B cell (primary cell): ENCODE measurements around the gene IDI2. TPM values are rescaled to one million over a fixed set of nuclear protein-coding genes. Genes with fewer than 3 reads are reported as not detected.
"Not testable (repeated sequence)": the region's sequence is repeated elsewhere in the genome, so short reads cannot be mapped to it uniquely, and the experiment has no call there.

Experiments
- ATAC-seq: fragments of 200-7000 bp; cut with Tn5 transposase; one replicate; pipeline ENCODE4 v1.10.0; 2021; ENCODE audit warnings: low read depth, mild to moderate bottlenecking, moderate number of reproducible peaks, moderate library complexity
- CTCF ChIA-PET: fragments of 350-600 bp; sonication (Branson Sonifier 250); formaldehyde crosslinking; loops from one replicate; lab custom pipeline; 2021; ENCODE audit warnings: antibody characterized with exemption, inconsistent platforms; lab: Charles Lee
- POLR2A ChIA-PET: fragments of 350-600 bp; sonication (Branson Sonifier 250); formaldehyde crosslinking; loops from one replicate; lab custom pipeline; 2021; ENCODE audit warnings: antibody characterized with exemption; lab: Charles Lee
- DNase-seq: peaks from one replicate; pipeline ENCODE4 v3.0.0; 2013
- H2AFZ ChIP-seq: 2 replicates; pipeline ENCODE4 v1.6.1; 2012; ENCODE audit warnings: mild to moderate bottlenecking, low read depth, low read length; ENCODE audit not compliant: insufficient read depth, poor library complexity, severe bottlenecking
- H3K27ac ChIP-seq, 2 donors: 1 replicate in 1 of 2; 2 replicates in 1 of 2; pipeline ENCODE4 v1.5.1; 2012 to 2013; ENCODE audit warnings: low read length in 2 of 2, mild to moderate bottlenecking in 2 of 2, moderate library complexity in 1 of 2
- H3K27me3 ChIP-seq, 4 experiments: fragments of 200-600 bp in 1 of 4; sonication (generic) in 1 of 4; replicated peaks in 1 of 4; 1 replicate in 2 of 4; 2 replicates in 2 of 4; pipeline versions ENCODE4 v1.6.1 to v1.7.0; 2013 to 2016; ENCODE audit warnings: low read length in 3 of 4, mild to moderate bottlenecking in 2 of 4, mixed read lengths in 1 of 4, moderate library complexity in 1 of 4; ENCODE audit not compliant: insufficient read depth in 4 of 4, control insufficient read depth in 3 of 4; ENCODE audit errors: control extremely low read depth in 1 of 4
- H3K36me3 ChIP-seq, 2 experiments: replicated peaks in 1 of 2; 1 replicate in 1 of 2; 2 replicates in 1 of 2; pipeline versions ENCODE4 v1.6.1 to v1.7.1; 2013; ENCODE audit warnings: low read length in 1 of 2; ENCODE audit not compliant: insufficient read depth in 2 of 2, control insufficient read depth in 1 of 2; ENCODE audit errors: control extremely low read depth in 1 of 2, extremely low read depth in 1 of 2
- H3K4me1 ChIP-seq, 2 donors: fragments of 200-600 bp in 1 of 2; sonication (generic) in 1 of 2; 1 replicate in 1 of 2; 2 replicates in 1 of 2; pipeline versions ENCODE4 v1.5.1 to v1.6.1; 2013 to 2017; ENCODE audit warnings: low read length in 2 of 2; ENCODE audit not compliant: control insufficient read depth in 2 of 2, insufficient read depth in 2 of 2
- H3K4me2 ChIP-seq: replicated peaks from 2 replicates; pipeline ENCODE3; 2012; ENCODE audit warnings: mild to moderate bottlenecking, low read depth, low read length; ENCODE audit not compliant: poor library complexity, severe bottlenecking
- H3K4me3 ChIP-seq, 5 experiments: fragments of 200-600 bp in 1 of 5; sonication (generic) in 1 of 5; 1 replicate in 3 of 5; 2 replicates in 2 of 5; pipeline versions ENCODE4 v1.5.1 to v1.7.0; 2011 to 2016; ENCODE audit warnings: low read length in 4 of 5, mild to moderate bottlenecking in 4 of 5, low read depth in 2 of 5, control low read depth in 1 of 5, moderate library complexity in 1 of 5; ENCODE audit not compliant: insufficient read depth in 1 of 5; ENCODE audit errors: control extremely low read depth in 1 of 5, extremely low read depth in 1 of 5
- H3K79me2 ChIP-seq: fragments of 200-600 bp; sonication (generic); one replicate; pipeline ENCODE4 v1.6.0; 2016; ENCODE audit warnings: low read length; ENCODE audit not compliant: control insufficient read depth, insufficient read depth
- H3K9ac ChIP-seq: fragments of 200-600 bp; sonication (generic); 2 replicates; pipeline ENCODE4 v1.6.1; 2017; ENCODE audit warnings: mild to moderate bottlenecking, low read length, moderate library complexity
- H3K9me3 ChIP-seq, 3 donors: one replicate each; pipeline versions ENCODE4 v1.6.1 to v1.7.1; 2013; ENCODE audit warnings: low read length in 2 of 3; ENCODE audit not compliant: control insufficient read depth in 2 of 3, insufficient read depth in 1 of 3; ENCODE audit errors: control extremely low read depth in 1 of 3
- H4K20me1 ChIP-seq: 2 replicates; pipeline ENCODE4 v1.6.0; 2012; ENCODE audit warnings: mild to moderate bottlenecking, low read length; ENCODE audit not compliant: insufficient read depth, control insufficient read depth, poor library complexity, severe bottlenecking
- H3K27ac Mint-ChIP-seq: one replicate; pipeline ENCODE4 v1.8.0; 2021; ENCODE audit warnings: mixed read lengths
- H3K27me3 Mint-ChIP-seq: one replicate; pipeline ENCODE4 v1.8.0; 2021; ENCODE audit warnings: mixed read lengths
- H3K4me1 Mint-ChIP-seq: one replicate; pipeline ENCODE4 v1.8.0; 2021; ENCODE audit warnings: mixed read lengths
- H3K4me3 Mint-ChIP-seq: one replicate; pipeline ENCODE4 v1.8.0; 2021; ENCODE audit warnings: mixed read lengths
- H3K9me3 Mint-ChIP-seq: one replicate; pipeline ENCODE4 v1.8.0; 2022; ENCODE audit warnings: mixed read lengths; ENCODE audit not compliant: insufficient read depth
- EZH2 ChIP-seq: IDR thresholded peaks from 2 replicates; pipeline ENCODE4 v1.6.1; 2012; ENCODE audit warnings: borderline replicate concordance, low read depth, mild to moderate bottlenecking, moderate library complexity, low read length; ENCODE audit not compliant: insufficient read depth, poor library complexity, severe bottlenecking
- WGBS: methylation state at CpG from one replicate; pipeline ENCODE4 v1.1.5; 2013; ENCODE audit warnings: missing lambda C conversion rate; ENCODE audit not compliant: insufficient coverage; 5-methylcytosine and 5-hydroxymethylcytosine counted together
- intact Hi-C: fragments of 100-400 bp; cut with micrococcal nuclease; formaldehyde crosslinking; loops from one replicate; pipeline ENCODE4 v1.10.0; 2022
- polyA plus RNA-seq: library from polyadenylated mRNA; depleted of rRNA; stranded (reverse); fragments of >200 nt; gene quantifications from 2 replicates; pipeline ENCODE4 v1.2.3, GENCODE V29; 2012
- total RNA-seq, 2 donors: library from RNA; stranded (reverse); fragments of 120-200 nt in 1 of 2; gene quantifications; 1 replicate in 1 of 2; 2 replicates in 1 of 2; pipeline versions ENCODE4 v1.2.3 to v1.2.4, GENCODE V29; 2013 to 2022
- TF ChIP-seq, protein P1 (sequence below): fragments of 200-600 bp; IDR thresholded peaks from one replicate; pipeline ENCODE4 v1.8.0; 2022; ENCODE audit warnings: antibody characterized with exemption, mild to moderate bottlenecking

IDI2 gene
- total and polyA plus RNA-seq, 2 donors (not counting 1 experiment from before 2014, with no cell fraction given) = not detected

DNA sequence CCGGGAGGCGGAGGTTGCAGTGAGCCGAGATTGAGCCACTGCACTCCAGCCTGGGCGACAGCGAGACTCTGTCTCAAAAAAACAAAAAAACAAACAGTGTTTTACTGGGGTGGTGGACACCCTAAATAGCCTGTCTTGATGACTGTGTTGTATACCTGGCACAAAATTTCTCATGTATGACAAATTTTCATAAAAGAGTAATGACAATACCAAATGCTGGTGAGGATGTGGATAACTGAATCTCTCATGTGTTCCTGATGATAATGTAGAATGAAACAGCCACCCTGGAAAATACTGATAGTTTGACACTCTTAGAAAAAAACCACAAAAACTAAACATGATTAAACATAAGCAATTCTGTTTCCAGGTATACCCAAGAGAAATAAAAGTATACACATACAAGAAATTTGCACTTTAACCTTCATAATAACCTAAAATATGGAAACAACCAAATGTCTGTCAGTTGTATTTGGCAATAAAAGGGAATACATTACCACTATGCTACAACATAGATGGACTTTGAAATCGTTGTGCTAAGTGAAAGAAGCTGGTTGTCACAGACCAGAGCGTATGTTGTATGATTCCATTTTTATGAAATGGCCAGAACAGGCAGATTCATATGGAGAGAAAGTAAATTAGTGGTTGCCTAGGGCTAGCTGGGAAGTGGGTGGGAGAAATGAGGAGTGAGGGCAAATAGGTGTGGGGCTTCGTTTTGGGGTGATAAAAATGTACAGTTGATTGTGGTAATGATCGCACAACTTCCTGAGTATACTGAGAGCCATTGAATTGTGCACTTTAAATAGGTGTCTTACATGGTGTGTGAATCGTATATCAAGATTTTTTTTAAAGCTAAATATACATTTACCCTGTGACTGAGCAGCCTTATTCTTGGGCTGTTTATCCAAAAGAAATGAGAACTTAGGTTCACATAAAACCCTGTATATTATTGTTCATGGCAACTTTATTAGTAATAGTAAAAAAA lies 43.0 kb upstream of the IDI2 start:
- Histone ChIP-seq H3K36me3 (peaks cover 0 to 17% of the 10 kb centered on the region in 2 experiments), H3K9ac (no peak overlapping the region), H3K4me2 (no peak overlapping the region), H4K20me1 (peaks cover 47% of the 10 kb centered on the region), H3K4me3 (no peak overlapping the region), H3K79me2 (peaks cover 33% of the 10 kb centered on the region), H3K9me3 (no peaks in the 10 kb centered on the region), H3K27me3 (no peaks in the 10 kb centered on the region), H3K27ac (no peak overlapping the region), H2AFZ (no peak overlapping the region), H3K4me1 (no peaks in the 10 kb centered on the region)
- WGBS = 91% methylated on average over 5 of the region's 10 CpGs
- Mint-ChIP-seq H3K9me3 (no peaks in the 10 kb centered on the region), H3K27ac (no peak overlapping the region), H3K4me3 (no peak overlapping the region), H3K4me1 (peaks cover 12% of the 10 kb centered on the region), H3K27me3 (no peaks in the 10 kb centered on the region)
- intact Hi-C loops = no loop called here
- no peak for DNase-seq
- ATAC-seq = no peak
- CTCF ChIA-PET = no interaction called here
- POLR2A ChIA-PET = no interaction called here
- TF ChIP-seq EZH2 = no peak
- TF ChIP-seq, protein P1, sequence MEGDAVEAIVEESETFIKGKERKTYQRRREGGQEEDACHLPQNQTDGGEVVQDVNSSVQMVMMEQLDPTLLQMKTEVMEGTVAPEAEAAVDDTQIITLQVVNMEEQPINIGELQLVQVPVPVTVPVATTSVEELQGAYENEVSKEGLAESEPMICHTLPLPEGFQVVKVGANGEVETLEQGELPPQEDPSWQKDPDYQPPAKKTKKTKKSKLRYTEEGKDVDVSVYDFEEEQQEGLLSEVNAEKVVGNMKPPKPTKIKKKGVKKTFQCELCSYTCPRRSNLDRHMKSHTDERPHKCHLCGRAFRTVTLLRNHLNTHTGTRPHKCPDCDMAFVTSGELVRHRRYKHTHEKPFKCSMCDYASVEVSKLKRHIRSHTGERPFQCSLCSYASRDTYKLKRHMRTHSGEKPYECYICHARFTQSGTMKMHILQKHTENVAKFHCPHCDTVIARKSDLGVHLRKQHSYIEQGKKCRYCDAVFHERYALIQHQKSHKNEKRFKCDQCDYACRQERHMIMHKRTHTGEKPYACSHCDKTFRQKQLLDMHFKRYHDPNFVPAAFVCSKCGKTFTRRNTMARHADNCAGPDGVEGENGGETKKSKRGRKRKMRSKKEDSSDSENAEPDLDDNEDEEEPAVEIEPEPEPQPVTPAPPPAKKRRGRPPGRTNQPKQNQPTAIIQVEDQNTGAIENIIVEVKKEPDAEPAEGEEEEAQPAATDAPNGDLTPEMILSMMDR = no peak

DNA sequence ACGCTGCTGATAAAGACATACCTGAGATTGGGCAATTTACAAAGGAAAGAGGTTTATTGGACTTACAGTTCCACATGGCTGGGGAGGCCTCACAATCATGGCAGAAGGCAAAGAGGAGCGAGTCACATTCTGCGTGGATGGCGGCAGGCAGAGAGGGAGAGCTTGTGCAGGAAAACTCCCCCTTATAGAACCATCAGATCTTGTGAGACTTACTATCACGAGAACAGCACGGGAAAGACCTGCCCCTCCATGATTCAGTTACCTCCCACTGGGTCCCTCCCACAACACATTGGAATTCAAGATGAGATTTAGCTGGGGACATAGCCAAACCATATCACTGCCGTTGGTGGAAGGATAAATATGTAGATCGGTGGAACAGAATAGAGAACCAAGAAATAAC lies 41.1 kb upstream of the IDI2 start:
- H3K79me2 ChIP-seq = peaks cover 49% of the 10 kb centered on the region
- POLR2A ChIA-PET, intact Hi-C loops, CTCF ChIA-PET, H3K4me2 ChIP-seq, H3K27me3 ChIP-seq, H3K4me1 ChIP-seq, H3K9me3 ChIP-seq, H3K27ac Mint-ChIP-seq, H3K27me3 Mint-ChIP-seq, DNase-seq, H3K9me3 Mint-ChIP-seq, ATAC-seq, H3K4me3 Mint-ChIP-seq, H3K27ac ChIP-seq, H2AFZ ChIP-seq, H3K4me3 ChIP-seq, H3K36me3 ChIP-seq, H3K9ac ChIP-seq: not testable (repeated sequence)
- peaks cover 48% of the 10 kb centered on the region for H4K20me1 ChIP-seq
- 100% methylated on average over 4 of the region's 8 CpGs for WGBS
- peaks cover 17% of the 10 kb centered on the region for H3K4me1 Mint-ChIP-seq
